ENCODE results near the gene ROCK2.

ROCK2 gene

GRCh38 chr2:11359865-11360264 is 15.4 kb upstream of the ROCK2 start:
- no peaks in the 10 kb centered on the region for H3K4me1 ChIP-seq (ENCODE audit: control insufficient read depth, insufficient read depth, low read length)
- no peak overlapping the region for H3K27ac ChIP-seq (ENCODE audit: extremely low read depth, low read depth, low read length)
- no peaks in the 10 kb centered on the region for H3K9me3 ChIP-seq (ENCODE audit: control insufficient read depth, insufficient read depth, low read depth, low read length)
- TF ChIP-seq ZNF449 (tag by site-specific recombination; IDR thresholded peaks at IDR 0.05) (no peak), ZBTB20 (tag by site-specific recombination; IDR thresholded peaks at IDR 0.05) (no peak), ZFP69B (tag by site-specific recombination; IDR thresholded peaks at IDR 0.05) (no peak)
- H3K36me3 ChIP-seq (ENCODE audit: control insufficient read depth in 2 of 2, insufficient read depth in 1 of 2, low read length in 2 of 2) = no peaks in the 10 kb centered on the region
- ChIA-PET POLR2A (no interaction called here), CTCF (interaction anchor here (1.3 kb wide), 1 partner anchor 12 kb away, joined by 3 read pairs; no protein-coding TSS in a partner anchor)
- no peak overlapping the region for H3K4me3 ChIP-seq (ENCODE audit: low read depth, low read length)

- ChIA-PET POLR2A (interaction anchor here (0.9 kb wide), 1 partner anchor 13 kb away, joined by 3 read pairs; the partner anchor contains the start of gene ROCK2), CTCF (interaction anchor here (1.0 kb wide), 1 partner anchor 11 kb away, joined by 4 read pairs; no protein-coding TSS in a partner anchor)
- Histone ChIP-seq H3K36me3 (ENCODE audit: control insufficient read depth in 2 of 2, insufficient read depth in 1 of 2, low read length in 2 of 2) (no peaks in the 10 kb centered on the region), H3K4me1 (ENCODE audit: control insufficient read depth, insufficient read depth, low read length) (no peaks in the 10 kb centered on the region), H3K27ac (ENCODE audit: extremely low read depth, low read depth, low read length) (no peak overlapping the region), H3K4me3 (ENCODE audit: low read depth, low read length) (no peak overlapping the region), H3K9me3 (ENCODE audit: control insufficient read depth, insufficient read depth, low read depth, low read length) (no peaks in the 10 kb centered on the region)
- no peak for TF ChIP-seq ZNF223 (tag by site-specific recombination; IDR thresholded peaks at IDR 0.05)
- TF ChIP-seq HOXA7 (CRISPR knock-in tag; IDR thresholded peaks at IDR 0.05; ENCODE audit: borderline replicate concordance) = no peak
- no peak for TF ChIP-seq ZNF148 (tag by site-specific recombination; IDR thresholded peaks at IDR 0.05; ENCODE audit: borderline replicate concordance)
- no peak for TF ChIP-seq ZNF184 (tag by site-specific recombination; IDR thresholded peaks at IDR 0.05)
- no peak for TF ChIP-seq ZNF16 (tag by site-specific recombination; IDR thresholded peaks at IDR 0.05; ENCODE audit: low read depth)
- no peak for TF ChIP-seq ZNF561 (tag by site-specific recombination; IDR thresholded peaks at IDR 0.05; ENCODE audit: borderline replicate concordance)
- no peak for TF ChIP-seq ZNF132 (tag by site-specific recombination; IDR thresholded peaks at IDR 0.05; ENCODE audit: borderline replicate concordance)
- no peak for TF ChIP-seq ZNF311 (tag by site-specific recombination; IDR thresholded peaks at IDR 0.05; ENCODE audit: borderline replicate concordance)
- TF ChIP-seq EGR2 (tag by site-specific recombination; IDR thresholded peaks at IDR 0.05; ENCODE audit: low read depth) = no peak
- no peak for TF ChIP-seq ZNF585B (tag by site-specific recombination; IDR thresholded peaks at IDR 0.05)
- TF ChIP-seq ZFP41 (tag by site-specific recombination; IDR thresholded peaks at IDR 0.05; ENCODE audit: borderline replicate concordance) = no peak
- TF ChIP-seq ZBTB6 (tag by site-specific recombination; IDR thresholded peaks at IDR 0.05) = no peak
- TF ChIP-seq, protein P1, sequence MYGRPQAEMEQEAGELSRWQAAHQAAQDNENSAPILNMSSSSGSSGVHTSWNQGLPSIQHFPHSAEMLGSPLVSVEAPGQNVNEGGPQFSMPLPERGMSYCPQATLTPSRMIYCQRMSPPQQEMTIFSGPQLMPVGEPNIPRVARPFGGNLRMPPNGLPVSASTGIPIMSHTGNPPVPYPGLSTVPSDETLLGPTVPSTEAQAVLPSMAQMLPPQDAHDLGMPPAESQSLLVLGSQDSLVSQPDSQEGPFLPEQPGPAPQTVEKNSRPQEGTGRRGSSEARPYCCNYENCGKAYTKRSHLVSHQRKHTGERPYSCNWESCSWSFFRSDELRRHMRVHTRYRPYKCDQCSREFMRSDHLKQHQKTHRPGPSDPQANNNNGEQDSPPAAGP (tag by site-specific recombination; IDR thresholded peaks at IDR 0.05) = no peak
These were observed 13.1 kb upstream of the ROCK2 start for GRCh38 chr2:11357428-11357972.

Data from HEK293 (cell line).